Stomach (tissue), 4 donors: ENCODE measurements around the gene RPE65.

Experiments used
- EP300 ChIP-seq: sonication (generic); formaldehyde crosslinking; IDR thresholded peaks from one replicate; pipeline ENCODE4 v1.6.1; 2017; ENCODE audit warnings: antibody characterized with exemption
- POLR2A ChIP-seq, 4 donors: fragments of 450-650 bp; IDR thresholded peaks; one replicate each; pipeline ENCODE4 v1.6.1; 2016; ENCODE audit warnings: antibody characterized with exemption in 4 of 4, control low read depth in 2 of 4, mild to moderate bottlenecking in 1 of 4, moderate library complexity in 1 of 4
- POLR2AphosphoS5 ChIP-seq, 3 donors: sonication (generic); formaldehyde crosslinking; IDR thresholded peaks; one replicate each; pipeline ENCODE4 v1.6.1; 2016; ENCODE audit warnings: antibody characterized with exemption in 3 of 3
- TF ChIP-seq, protein P1 (sequence below), 7 experiments: fragments of 450-650 bp in 4 of 7; fragments of 200-600 bp in 3 of 7; sonication (generic) in 3 of 7; IDR thresholded peaks; one replicate each; pipeline ENCODE4 v1.5.1; 2016 to 2019; ENCODE audit warnings: antibody characterized with exemption in 7 of 7, control low read depth in 2 of 7, mild to moderate bottlenecking in 1 of 7

- TF ChIP-seq, protein P1, sequence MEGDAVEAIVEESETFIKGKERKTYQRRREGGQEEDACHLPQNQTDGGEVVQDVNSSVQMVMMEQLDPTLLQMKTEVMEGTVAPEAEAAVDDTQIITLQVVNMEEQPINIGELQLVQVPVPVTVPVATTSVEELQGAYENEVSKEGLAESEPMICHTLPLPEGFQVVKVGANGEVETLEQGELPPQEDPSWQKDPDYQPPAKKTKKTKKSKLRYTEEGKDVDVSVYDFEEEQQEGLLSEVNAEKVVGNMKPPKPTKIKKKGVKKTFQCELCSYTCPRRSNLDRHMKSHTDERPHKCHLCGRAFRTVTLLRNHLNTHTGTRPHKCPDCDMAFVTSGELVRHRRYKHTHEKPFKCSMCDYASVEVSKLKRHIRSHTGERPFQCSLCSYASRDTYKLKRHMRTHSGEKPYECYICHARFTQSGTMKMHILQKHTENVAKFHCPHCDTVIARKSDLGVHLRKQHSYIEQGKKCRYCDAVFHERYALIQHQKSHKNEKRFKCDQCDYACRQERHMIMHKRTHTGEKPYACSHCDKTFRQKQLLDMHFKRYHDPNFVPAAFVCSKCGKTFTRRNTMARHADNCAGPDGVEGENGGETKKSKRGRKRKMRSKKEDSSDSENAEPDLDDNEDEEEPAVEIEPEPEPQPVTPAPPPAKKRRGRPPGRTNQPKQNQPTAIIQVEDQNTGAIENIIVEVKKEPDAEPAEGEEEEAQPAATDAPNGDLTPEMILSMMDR (IDR thresholded peaks at IDR 0.05), result no peak
- no peak for TF ChIP-seq POLR2A (IDR thresholded peaks at IDR 0.05)
- no peak for TF ChIP-seq EP300
- TF ChIP-seq POLR2AphosphoS5 (IDR thresholded peaks at IDR 0.05), result no peak
Observed at GRCh38 chr1:68484618-68485017, 34.9 kb upstream of the RPE65 start.
